SJSA1 (cell line): ENCODE results near the gene EIF4G1. TPM values are rescaled to one million over a fixed set of nuclear protein-coding genes. Genes with fewer than 3 reads are reported as not detected.

Experiments
- DNase-seq, 2 experiments: peaks; one replicate each; pipeline ENCODE4 v3.0.0-alpha.2; 2015 to 2020; ENCODE audit warnings: low spot score in 2 of 2, low read depth in 1 of 2
- H3K27ac ChIP-seq: fragments of 250-450 bp; sonication (Bioruptor Pico); 2 replicates; pipeline ENCODE4 v1.5.1; 2020; ENCODE audit warnings: mild to moderate bottlenecking, moderate library complexity
- H3K27me3 ChIP-seq: fragments of 250-450 bp; sonication (Bioruptor Pico); replicated peaks from 2 replicates; pipeline ENCODE4 v1.5.1; 2020; ENCODE audit warnings: mild to moderate bottlenecking, moderate library complexity
- H3K36me3 ChIP-seq: fragments of 250-450 bp; sonication (Bioruptor Pico); 2 replicates; pipeline ENCODE4 v1.5.1; 2020; ENCODE audit warnings: mild to moderate bottlenecking
- H3K4me1 ChIP-seq: fragments of 250-450 bp; sonication (Bioruptor Pico); replicated peaks from 2 replicates; pipeline ENCODE4 v1.6.1; 2021; ENCODE audit warnings: mild to moderate bottlenecking
- H3K4me3 ChIP-seq: fragments of 250-450 bp; sonication (Bioruptor Pico); 2 replicates; pipeline ENCODE4 v1.5.1; 2020; ENCODE audit warnings: mild to moderate bottlenecking
- H3K9me3 ChIP-seq: fragments of 250-450 bp; sonication (Bioruptor Pico); replicated peaks from 2 replicates; pipeline ENCODE4 v1.5.1; 2020; ENCODE audit warnings: mild to moderate bottlenecking
- total RNA-seq: library from RNA; depleted of rRNA; stranded (reverse); fragments of >200 nt; shearing (Covaris generic); gene quantifications from 2 replicates; pipeline ENCODE4 v1.2.3, GENCODE V29; 2014

The EIF4G1 gene
- total RNA-seq, 1 experiment from 2014 or later, result 257 TPM

DNA sequence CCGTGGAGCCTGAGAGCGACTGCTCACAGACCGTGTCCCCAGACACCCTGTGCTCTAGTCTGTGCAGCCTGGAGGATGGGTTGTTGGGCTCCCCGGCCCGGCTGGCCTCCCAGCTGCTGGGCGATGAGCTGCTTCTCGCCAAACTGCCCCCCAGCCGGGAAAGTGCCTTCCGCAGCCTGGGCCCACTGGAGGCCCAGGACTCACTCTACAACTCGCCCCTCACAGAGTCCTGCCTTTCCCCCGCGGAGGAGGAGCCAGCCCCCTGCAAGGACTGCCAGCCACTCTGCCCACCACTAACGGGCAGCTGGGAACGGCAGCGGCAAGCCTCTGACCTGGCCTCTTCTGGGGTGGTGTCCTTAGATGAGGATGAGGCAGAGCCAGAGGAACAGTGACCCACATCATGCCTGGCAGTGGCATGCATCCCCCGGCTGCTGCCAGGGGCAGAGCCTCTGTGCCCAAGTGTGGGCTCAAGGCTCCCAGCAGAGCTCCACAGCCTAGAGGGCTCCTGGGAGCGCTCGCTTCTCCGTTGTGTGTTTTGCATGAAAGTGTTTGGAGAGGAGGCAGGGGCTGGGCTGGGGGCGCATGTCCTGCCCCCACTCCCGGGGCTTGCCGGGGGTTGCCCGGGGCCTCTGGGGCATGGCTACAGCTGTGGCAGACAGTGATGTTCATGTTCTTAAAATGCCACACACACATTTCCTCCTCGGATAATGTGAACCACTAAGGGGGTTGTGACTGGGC lies 30.3 kb downstream of the EIF4G1 start:
- Histone ChIP-seq H3K27ac (no peak overlapping the region), H3K4me3 (no peak overlapping the region), H3K27me3 (no peaks in the 10 kb centered on the region), H3K9me3 (no peaks in the 10 kb centered on the region), H3K36me3 (peaks cover 23% of the 10 kb centered on the region), H3K4me1 (peaks cover 27% of the 10 kb centered on the region)
- no peak for DNase-seq

DNA sequence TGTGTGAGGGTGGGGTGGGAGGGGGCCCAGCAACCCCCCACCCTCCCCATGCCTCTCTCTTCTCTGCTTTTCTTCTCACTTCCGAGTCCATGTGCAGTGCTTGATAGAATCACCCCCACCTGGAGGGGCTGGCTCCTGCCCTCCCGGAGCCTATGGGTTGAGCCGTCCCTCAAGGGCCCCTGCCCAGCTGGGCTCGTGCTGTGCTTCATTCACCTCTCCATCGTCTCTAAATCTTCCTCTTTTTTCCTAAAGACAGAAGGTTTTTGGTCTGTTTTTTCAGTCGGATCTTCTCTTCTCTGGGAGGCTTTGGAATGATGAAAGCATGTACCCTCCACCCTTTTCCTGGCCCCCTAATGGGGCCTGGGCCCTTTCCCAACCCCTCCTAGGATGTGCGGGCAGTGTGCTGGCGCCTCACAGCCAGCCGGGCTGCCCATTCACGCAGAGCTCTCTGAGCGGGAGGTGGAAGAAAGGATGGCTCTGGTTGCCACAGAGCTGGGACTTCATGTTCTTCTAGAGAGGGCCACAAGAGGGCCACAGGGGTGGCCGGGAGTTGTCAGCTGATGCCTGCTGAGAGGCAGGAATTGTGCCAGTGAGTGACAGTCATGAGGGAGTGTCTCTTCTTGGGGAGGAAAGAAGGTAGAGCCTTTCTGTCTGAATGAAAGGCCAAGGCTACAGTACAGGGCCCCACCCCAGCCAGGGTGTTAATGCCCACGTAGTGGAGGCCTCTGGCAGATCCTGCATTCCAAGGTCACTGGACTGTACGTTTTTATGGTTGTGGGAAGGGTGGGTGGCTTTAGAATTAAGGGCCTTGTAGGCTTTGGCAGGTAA lies 31.1 kb downstream of the EIF4G1 start:
- H3K36me3 ChIP-seq, result peaks cover 27% of the 10 kb centered on the region
- no peaks in the 10 kb centered on the region for H3K9me3 ChIP-seq
- no peak overlapping the region for H3K27ac ChIP-seq
- peaks cover 27% of the 10 kb centered on the region for H3K4me1 ChIP-seq
- DNase-seq, result peak; percentile 69 to 81
- H3K27me3 ChIP-seq, result no peaks in the 10 kb centered on the region
- H3K4me3 ChIP-seq, result no peak overlapping the region

DNA sequence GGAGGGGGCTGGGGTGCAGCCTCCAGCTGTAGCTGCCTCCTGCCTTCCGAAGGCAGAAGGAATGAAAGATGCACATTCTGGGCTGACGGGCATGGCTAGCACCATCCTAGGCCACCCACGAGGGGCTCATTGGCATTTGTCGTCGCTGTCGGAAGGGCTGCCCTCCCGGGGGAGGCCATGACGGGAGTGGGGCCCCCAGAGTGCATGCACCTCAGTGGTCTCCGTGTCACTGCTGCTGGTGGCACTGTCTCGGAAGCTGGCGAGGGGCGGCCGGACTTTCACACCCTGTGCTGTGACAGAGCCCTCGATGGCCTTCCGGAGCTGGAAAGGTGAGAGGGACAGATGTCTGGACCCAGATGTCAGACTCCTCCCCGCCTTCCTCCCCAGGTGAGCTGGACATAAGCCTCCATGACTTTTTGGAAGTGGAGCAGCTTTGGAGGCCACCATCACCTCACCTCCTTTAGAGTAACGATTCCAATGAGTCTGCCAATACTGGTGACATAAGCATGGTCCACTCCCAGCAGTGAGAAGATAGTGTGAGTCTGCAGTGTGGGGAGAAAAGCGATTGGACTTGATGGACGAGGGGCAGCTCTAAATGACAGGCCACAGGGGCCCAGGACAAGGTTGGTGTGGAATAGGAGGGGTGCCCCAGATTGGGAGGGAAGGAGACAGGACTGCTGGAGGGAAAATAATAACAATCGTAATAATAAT lies 32.2 kb downstream of the EIF4G1 start:
- no peak for DNase-seq
- Histone ChIP-seq H3K9me3 (no peaks in the 10 kb centered on the region), H3K36me3 (peaks cover 36% of the 10 kb centered on the region), H3K27me3 (no peaks in the 10 kb centered on the region), H3K27ac (no peak overlapping the region), H3K4me1 (peaks cover 28% of the 10 kb centered on the region), H3K4me3 (no peak overlapping the region)

DNA sequence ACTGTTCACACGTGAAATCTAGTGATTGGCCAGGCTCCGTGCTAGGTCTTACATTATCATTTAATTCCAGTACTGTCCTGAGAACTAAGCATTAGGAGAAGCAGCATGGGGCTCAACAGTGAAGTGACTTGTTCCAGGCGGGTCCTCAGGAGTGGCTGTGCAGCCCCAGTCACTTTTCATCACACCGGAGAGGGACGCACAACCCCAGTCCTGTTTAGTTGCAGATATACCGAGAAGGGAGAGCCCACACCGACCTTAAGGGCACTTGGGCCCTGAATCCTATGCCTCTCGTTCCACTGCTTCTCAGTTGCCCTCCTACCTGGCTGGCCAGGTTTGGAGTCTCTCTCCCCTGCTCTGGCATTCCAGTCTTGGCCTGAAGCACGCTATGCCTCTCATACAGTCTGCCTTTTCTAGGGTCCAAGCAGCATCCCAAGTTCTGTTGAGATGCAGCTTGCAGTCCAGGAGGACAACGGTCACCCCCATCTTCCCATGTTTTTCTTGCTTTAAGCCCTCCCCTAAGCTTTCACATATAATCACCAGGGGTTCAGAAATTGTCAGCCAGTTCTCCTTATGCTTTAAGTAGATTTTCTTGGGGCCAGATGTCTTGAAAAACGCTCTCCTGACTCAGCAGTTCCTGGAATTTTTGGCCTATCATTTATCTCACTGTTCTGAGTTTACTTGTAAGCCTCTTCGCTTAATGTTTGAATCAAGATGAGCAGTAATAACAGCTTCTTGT lies 33.1 kb downstream of the EIF4G1 start:
- no peaks in the 10 kb centered on the region for H3K9me3 ChIP-seq
- peaks cover 31% of the 10 kb centered on the region for H3K4me1 ChIP-seq
- peaks cover 45% of the 10 kb centered on the region for H3K36me3 ChIP-seq
- DNase-seq, result no peak
- H3K27ac ChIP-seq, result no peak overlapping the region
- no peak overlapping the region for H3K4me3 ChIP-seq
- H3K27me3 ChIP-seq, result no peaks in the 10 kb centered on the region

DNA sequence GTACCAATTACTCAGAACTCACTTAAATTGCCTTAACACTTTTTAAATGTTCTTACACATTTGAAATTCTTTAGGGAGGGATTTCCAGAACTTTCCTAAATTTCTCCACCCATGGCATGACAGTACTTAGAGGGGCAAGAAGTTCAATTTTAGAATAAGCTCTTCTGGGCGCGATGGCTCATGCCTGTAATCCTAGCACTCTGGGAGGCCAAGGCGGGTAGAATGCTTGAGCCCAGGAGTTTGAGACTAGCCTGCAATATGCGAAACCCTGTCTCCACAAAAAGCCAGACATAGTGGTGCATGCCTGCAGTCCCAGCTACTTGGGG lies 33.6 kb downstream of the EIF4G1 start:
- Histone ChIP-seq H3K36me3 (peaks cover 50% of the 10 kb centered on the region), H3K9me3 (no peaks in the 10 kb centered on the region), H3K4me1 (peaks cover 31% of the 10 kb centered on the region), H3K27ac (no peak overlapping the region), H3K4me3 (no peak overlapping the region), H3K27me3 (no peaks in the 10 kb centered on the region)
- DNase-seq, result no peak

- H3K36me3 ChIP-seq, result peaks cover 56% of the 10 kb centered on the region
Observed at GRCh38 chr3:184349563-184350470, 35.4 kb downstream of the EIF4G1 start.

DNA sequence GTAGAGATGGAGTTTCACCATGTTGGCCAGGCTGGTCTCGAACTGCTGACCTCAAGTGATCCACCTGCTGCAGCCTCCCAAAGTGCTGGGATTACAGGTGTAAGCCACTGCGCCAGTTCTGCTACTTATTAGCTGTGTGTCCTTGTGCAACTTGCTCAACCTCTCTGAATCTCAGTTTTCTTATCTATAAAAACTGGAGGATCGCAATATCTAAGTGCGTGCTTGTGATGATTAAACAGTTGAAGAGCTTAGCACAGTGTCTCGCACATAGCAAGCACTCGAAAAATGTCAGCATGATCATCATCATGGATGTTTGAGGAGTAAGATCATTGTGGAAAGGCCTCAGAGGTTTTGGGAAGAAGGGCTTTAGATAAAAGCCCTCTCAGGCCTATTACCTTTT lies 36.2 kb downstream of the EIF4G1 start:
- Histone ChIP-seq H3K4me3 (no peak overlapping the region), H3K36me3 (peaks cover 62% of the 10 kb centered on the region), H3K4me1 (peaks cover 47% of the 10 kb centered on the region), H3K9me3 (no peaks in the 10 kb centered on the region), H3K27ac (no peak overlapping the region), H3K27me3 (no peaks in the 10 kb centered on the region)
- DNase-seq, result no peak

More at GRCh38 chr3:184349563-184350470, 35.4 kb downstream of the EIF4G1 start:
- Histone ChIP-seq H3K4me3 (no peak overlapping the region), H3K27ac (no peak overlapping the region), H3K4me1 (peaks cover 43% of the 10 kb centered on the region), H3K9me3 (no peaks in the 10 kb centered on the region), H3K27me3 (no peaks in the 10 kb centered on the region)
- DNase-seq, result peak in 1 of 2 experiments; percentile 41

DNA sequence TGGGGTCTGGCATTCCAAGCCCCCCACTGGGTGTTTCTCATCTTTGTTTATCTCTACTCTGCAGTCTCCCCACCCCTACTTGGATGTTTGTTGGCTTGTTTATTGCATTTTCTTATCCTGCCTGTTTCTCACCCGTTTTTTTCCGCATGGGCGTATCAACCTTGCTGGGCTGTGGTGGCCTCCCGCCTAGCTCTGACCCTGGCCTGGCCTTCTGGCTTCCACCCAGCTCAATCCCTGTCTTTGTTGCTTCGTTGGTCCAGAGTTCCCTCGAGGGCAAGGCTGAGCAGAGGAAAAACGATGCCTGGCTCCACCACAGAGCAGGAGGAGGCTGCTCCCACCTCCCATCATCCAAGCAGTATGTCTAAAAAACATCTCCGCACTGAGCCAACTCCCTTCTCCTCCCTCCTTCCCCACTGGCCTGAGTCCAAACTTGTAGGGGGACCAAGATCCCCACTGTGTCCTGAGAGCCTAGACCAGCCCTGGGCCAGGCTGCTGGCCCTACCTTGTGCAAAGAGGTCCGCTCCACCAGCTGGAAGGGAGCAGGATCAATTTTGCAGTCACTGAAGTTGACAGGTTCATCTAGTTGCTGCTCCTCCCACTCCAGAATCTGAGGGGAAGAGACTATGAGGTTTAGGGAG lies 37.2 kb downstream of the EIF4G1 start:
- no peak overlapping the region for H3K4me3 ChIP-seq
- H3K4me1 ChIP-seq, result peaks cover 54% of the 10 kb centered on the region

GRCh38 chr3:184352149-184352785 lies 37.9 kb downstream of the EIF4G1 start:
- Histone ChIP-seq H3K36me3 (peaks cover 66% of the 10 kb centered on the region), H3K4me1 (peaks cover 60% of the 10 kb centered on the region), H3K27ac (no peak overlapping the region), H3K4me3 (no peak overlapping the region), H3K9me3 (no peaks in the 10 kb centered on the region), H3K27me3 (no peaks in the 10 kb centered on the region)
- DNase-seq, result no peak

More for the DNA sequence above, 37.2 kb downstream of the EIF4G1 start:
- no peak overlapping the region for H3K27ac ChIP-seq
- no peak for DNase-seq
- H3K9me3 ChIP-seq, result no peaks in the 10 kb centered on the region
- no peaks in the 10 kb centered on the region for H3K27me3 ChIP-seq
- peaks cover 63% of the 10 kb centered on the region for H3K36me3 ChIP-seq

DNA sequence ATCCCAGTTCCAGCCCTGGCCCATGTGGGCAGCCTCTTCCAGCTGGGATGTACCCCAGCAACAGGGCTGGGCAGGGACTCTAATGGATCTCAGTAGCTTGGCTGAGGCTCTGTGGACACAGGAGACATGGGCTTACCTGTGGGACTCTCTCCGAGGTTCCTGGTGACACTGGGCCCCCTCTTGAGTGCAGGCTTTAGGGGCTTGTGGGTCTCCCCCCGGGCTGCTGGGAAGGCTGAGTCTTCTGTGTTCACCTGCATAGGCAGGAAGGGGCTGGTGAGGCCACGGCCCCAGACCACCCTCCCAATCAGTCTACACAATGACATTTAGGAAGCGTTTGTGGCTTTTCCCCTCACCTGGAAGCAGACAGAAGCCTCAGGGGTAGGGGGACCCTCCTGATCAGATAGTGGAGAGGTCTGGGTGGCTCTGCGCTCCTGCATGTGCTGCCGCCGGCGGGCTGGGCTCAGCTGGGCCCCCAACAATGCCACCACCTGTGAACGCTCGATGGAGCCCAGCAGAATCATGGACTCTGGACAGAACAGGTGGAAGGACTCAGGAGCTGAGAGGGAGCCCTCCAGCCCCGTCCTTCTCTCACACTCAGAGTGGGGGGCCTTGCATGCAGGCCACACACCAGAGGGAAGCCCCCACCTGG lies 38.6 kb downstream of the EIF4G1 start:
- Histone ChIP-seq H3K4me3 (no peak overlapping the region), H3K36me3 (peaks cover 68% of the 10 kb centered on the region), H3K27ac (no peak overlapping the region), H3K27me3 (no peaks in the 10 kb centered on the region), H3K9me3 (no peaks in the 10 kb centered on the region), H3K4me1 (peaks cover 62% of the 10 kb centered on the region)
- no peak for DNase-seq

DNA sequence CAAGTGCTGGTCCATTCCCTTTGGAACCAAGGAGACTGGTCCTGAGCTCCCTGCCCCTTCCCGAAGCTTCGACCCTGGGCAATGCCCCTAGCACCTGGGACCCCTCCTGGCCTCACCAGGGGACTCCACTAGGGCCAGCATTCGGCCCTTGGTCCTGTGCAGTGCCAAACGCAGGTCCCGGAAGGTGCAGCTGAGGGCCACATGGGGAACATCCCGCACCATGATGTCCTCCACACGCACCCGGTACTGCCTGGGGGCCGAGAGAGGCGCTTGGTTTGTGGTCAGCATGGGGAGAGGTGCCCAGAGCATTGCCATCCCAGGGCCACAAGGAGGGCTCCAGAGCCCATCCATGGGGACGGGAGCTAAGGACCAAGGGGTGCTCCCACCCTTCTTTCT lies 39.1 kb downstream of the EIF4G1 start:
- peaks cover 73% of the 10 kb centered on the region for H3K36me3 ChIP-seq

More for the DNA sequence above, 39.1 kb downstream of the EIF4G1 start:
- Histone ChIP-seq H3K9me3 (no peaks in the 10 kb centered on the region), H3K27me3 (no peaks in the 10 kb centered on the region), H3K4me3 (no peak overlapping the region), H3K4me1 (peaks cover 62% of the 10 kb centered on the region), H3K27ac (0 out of 2 replicates have a peak overlapping the region, but pooled peaks have one; percentile 10)
- DNase-seq, result no peak
